T-helper 1 cell treated with Interleukin-12 subunit alpha and Interleukin-12 subunit beta and Interleukin-4 antibody, amounts not matched to agents 30 ng/mL and 1 ng/mL, for 36 hours (primary cell): ENCODE measurements around the gene TMEM183A. TPM values are rescaled to one million over a fixed set of nuclear protein-coding genes. Genes with fewer than 3 reads are reported as not detected.

Experiments used
- intact Hi-C: fragments of 100-400 bp; cut with micrococcal nuclease; formaldehyde crosslinking; loops from one replicate; pipeline ENCODE4 v1.15.1; 2024
- total RNA-seq: library from RNA; stranded (reverse); gene quantifications from 2 replicates; pipeline ENCODE4 v1.2.3, GENCODE V29; 2022

TMEM183A gene
- total RNA-seq, 1 donor from 2014 or later, result 66.3 TPM

DNA sequence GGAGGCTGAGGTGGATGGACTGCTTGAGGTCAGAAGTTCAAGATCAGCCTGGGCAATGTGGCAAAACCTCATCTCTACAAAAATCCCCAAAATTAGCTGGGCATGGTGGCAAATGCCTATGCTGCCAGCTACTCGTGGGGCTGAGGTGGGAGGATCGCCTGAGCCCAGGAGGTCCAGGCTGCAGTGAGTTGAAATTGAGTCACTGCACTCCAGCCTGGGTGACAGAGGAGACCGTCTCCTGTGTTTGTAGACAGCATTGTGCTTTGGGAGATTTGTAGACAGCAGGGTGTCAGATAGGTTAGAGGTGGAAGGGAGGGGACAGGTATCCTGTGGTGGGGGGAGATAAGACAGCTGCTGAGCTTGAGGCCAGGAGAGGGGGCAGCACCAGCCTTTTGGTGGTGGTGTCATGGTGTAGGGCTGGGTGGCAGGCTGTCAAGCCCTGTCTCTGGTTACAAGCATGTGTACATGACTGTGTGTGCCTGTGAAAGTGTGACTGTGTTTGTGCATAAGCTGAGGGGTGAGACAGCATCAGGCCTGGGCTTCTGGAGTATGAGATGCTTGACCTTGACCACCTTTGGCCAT lies 34.3 kb downstream of the TMEM183A start:
- intact Hi-C loops, result no loop called here

GRCh38 chr1:203043830-203044545 lies 36.8 kb downstream of the TMEM183A start:
- intact Hi-C loops, result no loop called here

DNA sequence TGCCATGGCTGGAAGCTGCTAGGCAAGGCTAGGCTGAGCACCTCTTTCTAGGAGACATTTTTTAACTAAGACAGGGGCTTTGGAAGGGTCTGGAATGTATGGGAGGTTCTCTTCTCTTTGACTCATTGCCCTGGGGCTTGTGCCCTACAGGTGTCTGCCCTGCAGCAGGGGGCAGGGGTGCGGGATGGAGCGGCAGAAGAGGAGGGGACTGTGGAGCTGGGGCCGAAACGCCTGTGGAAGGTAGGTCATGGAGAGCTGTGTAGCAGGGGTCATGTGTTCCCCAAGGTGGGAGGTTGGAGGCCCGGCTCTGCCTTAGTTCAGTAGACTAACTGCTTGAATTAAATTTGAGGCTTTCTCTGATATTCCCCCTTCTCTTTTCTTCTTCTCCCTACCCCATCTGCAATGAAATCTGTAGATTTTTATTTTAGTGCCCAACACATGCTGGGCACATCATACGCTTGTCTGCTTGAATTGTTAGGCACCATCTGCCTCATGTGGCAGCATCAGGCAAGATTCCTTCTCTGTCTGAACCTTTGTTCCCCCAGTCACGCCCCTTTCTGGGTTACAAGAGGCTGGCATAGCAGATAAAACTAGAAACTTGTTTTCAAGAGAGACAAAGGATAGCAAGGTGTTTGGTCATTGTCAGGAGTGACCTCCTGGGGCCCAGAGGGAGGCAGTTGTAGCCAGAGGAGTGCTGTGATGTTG lies 37.5 kb downstream of the TMEM183A start:
- intact Hi-C loops, result no loop called here

DNA sequence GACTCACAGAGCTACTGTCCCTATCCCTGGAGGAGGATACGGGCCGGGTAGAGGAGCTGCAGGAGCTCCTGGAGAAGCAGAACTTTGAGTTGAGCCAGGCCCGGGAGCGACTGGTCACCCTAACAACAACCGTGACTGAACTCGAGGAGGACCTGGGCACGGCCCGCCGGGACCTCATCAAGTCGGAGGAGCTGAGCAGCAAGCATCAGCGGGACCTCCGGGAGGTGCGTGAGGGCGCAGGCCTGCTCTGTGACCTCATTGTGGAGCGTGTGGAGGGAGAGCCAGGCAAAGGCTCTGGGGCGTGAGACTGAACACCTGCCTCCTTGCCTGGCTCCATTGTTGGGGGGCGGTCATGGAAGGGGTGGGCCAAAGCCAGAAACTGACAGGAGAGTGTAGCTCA lies 38.2 kb downstream of the TMEM183A start:
- intact Hi-C loops, result no loop called here

- intact Hi-C loops, result no loop called here
Measured at GRCh38 chr1:203045821-203046594, 38.8 kb downstream of the TMEM183A start.

DNA sequence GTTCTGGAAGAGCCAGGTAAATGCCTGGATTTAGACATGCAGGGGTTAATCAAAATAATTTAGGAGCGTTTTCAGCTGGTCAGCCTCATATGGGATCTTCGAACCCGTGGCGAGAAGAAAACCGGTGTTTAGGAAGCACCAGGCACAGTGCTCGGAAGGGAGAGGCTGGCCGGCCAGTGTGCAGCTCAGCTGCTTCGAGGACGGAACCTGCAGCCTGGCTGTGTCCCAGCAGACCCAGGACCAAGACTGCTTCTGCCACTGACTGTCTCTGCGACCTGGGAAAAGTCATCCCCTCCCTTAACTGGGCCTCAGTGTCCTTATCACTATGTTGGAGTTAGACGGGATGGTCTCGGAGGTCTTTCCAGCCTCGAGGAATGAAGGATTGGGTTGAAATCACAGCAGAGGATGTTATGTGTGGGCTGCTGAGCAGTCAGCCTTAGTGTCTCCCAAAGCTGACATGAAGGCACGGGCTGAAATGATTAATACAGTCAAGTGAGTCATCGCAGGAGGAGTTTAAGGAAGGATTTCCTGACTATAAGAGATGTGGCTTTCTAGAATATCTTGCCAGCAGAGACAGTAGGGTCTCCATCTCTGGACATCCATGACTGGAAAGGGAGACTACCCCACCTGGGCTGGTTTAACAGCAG lies 39.9 kb downstream of the TMEM183A start:
- intact Hi-C loops, result no loop called here

- intact Hi-C loops, result no loop called here
Measured at GRCh38 chr1:203048086-203048485, 40.9 kb downstream of the TMEM183A start.

GRCh38 chr1:203048555-203049051 lies 41.4 kb downstream of the TMEM183A start:
- intact Hi-C loops, result no loop called here

- intact Hi-C loops, result no loop called here
Measured at GRCh38 chr1:203049077-203049476, 41.9 kb downstream of the TMEM183A start.

DNA sequence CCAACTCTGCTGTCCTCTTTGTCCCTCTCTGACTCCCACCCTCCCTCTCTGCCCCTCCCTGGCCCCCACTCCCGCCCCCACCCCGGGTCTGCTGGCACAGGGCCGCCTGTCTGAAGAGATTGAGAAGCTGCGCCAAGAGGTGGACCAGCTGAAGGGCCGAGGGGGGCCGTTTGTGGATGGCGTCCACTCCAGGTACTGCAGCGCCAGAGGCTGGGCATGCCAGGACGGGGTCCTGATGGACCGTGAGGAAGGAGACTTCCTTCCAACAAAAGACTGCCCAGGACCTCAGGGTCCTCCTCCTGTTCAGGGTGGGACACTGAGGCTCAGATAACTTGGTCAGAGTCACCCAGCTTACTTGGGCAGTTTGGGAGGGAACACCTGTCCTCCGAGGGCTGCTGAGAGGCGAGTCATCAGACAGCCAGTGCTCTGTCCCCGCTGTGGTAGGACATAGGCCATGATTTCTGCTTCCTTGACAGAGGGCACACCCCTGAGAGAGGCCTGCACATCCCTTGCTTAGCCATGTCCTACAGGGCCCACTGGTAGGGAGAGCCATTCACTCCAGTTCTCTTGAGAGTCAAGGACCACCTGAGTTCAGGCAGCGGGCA lies 42.5 kb downstream of the TMEM183A start:
- intact Hi-C loops, result no loop called here

GRCh38 chr1:203050826-203051225 lies 43.7 kb downstream of the TMEM183A start:
- intact Hi-C loops, result no loop called here

- intact Hi-C loops, result no loop called here
Measured at GRCh38 chr1:203051841-203052324, 44.7 kb downstream of the TMEM183A start.

- intact Hi-C loops, result no loop called here
Measured at GRCh38 chr1:203052601-203053000, 45.4 kb downstream of the TMEM183A start.

- intact Hi-C loops, result no loop called here
Measured at GRCh38 chr1:203054184-203054583, 47.0 kb downstream of the TMEM183A start.

DNA sequence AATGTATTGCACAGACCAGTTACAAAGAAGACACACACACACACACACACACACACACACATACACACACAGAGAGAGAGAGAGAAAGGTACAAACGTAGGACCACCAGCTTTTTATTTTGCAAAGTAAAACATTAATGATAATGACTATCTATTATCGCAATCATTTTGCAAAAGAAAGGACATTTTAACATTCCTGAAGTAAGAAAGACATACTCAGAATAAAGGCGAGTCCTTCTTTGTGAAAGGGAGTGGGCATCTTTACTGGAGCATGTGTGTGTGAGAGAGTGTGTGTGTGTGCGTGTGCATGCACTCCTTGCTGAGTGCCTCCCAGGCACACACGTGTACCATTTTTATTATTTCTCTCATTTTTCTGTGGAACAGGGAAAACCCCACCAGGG lies 47.5 kb downstream of the TMEM183A start:
- intact Hi-C loops, result no loop called here

DNA sequence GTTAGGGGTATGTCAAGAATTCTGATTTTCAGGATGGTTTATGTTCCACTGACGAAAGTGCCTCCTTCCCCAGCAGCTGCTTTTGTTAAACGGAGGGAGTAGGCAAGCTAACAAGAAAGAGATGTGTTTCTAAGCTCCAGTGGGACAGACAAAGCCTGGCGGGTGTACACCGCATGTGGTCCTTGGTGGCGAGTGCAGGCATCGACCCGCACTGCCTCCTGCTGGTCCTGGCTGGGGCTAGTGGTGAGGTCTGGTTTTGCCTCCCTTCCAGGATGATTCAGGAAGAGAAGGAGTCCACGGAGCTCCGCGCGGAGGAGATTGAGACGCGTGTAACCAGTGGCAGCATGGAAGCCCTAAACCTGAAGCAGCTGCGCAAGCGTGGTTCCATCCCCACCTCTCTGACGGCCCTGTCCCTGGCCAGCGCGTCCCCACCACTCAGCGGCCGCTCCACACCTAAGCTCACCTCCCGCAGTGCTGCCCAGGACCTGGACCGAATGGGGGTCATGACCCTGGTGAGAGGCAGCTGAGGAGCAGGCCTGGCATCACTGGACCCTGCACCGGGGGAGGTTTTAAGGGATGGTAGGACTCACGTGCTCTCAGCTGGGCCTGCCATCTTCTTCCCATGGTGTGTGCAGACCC lies 48.1 kb downstream of the TMEM183A start:
- intact Hi-C loops, result no loop called here

GRCh38 chr1:203056012-203056411 lies 48.8 kb downstream of the TMEM183A start:
- intact Hi-C loops, result no loop called here

DNA sequence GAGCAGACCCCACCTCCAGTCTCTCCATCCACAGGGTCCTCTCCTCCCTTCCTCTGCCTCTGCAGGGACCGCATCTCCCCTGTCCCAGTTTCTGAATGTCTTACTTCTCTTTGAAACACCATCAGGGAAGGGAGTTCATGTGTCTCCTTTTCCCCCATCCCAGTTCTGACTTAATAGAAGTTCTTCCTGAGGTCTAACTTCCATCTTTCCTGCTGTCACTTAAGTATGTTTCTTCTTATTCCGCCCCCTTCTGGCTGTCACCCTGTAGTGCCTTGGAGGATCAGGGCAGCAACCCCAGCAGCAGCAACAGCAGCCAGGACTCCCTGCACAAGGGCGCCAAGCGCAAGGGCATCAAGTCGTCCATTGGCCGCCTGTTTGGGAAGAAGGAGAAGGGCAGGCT lies 49.3 kb downstream of the TMEM183A start:
- intact Hi-C loops, result no loop called here

- intact Hi-C loops, result no loop called here
Measured at GRCh38 chr1:203057911-203058675, 50.9 kb downstream of the TMEM183A start.

DNA sequence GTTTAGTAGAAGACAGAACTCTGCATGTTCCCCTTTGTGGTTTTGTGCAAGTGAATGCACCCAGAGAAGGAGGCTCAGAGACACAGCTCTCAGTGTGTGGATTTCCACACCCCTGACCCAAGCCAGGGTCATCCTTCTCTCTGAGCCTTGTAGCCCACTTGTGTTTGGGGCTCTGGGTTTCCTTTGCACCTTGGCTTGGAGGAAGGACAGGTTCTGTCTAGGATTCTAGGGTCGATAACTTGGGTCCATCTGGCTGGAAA lies 51.4 kb downstream of the TMEM183A start:
- intact Hi-C loops, result no loop called here
